BLaER1 (cell line): ENCODE data around the gene HTT.

ENCODE experiments used
- H3K27ac ChIP-seq: shearing (Covaris generic); formaldehyde crosslinking; 2 replicates; pipeline ENCODE4 v1.8.1; 2022
- H3K27me3 ChIP-seq: shearing (Covaris generic); formaldehyde crosslinking; 2 replicates; pipeline ENCODE4 v1.8.1; 2022
- H3K36me3 ChIP-seq: shearing (Covaris generic); formaldehyde crosslinking; 2 replicates; pipeline ENCODE4 v1.8.1; 2022
- H3K4me1 ChIP-seq: shearing (Covaris generic); formaldehyde crosslinking; 2 replicates; pipeline ENCODE4 v1.8.1; 2022
- H3K4me2 ChIP-seq: shearing (Covaris generic); formaldehyde crosslinking; 2 replicates; pipeline ENCODE4 v1.8.1; 2022
- H3K4me3 ChIP-seq: shearing (Covaris generic); formaldehyde crosslinking; 2 replicates; pipeline ENCODE4 v1.8.1; 2022
- H3K9ac ChIP-seq: shearing (Covaris generic); formaldehyde crosslinking; 2 replicates; pipeline ENCODE4 v1.8.1; 2022
- H3K9me3 ChIP-seq: shearing (Covaris generic); formaldehyde crosslinking; 2 replicates; pipeline ENCODE4 v1.8.1; 2022
- H4K20me1 ChIP-seq: shearing (Covaris generic); formaldehyde crosslinking; 2 replicates; pipeline ENCODE4 v1.8.1; 2022
- Cebpa-rat ChIP-seq: shearing (Covaris generic); IDR thresholded peaks from 2 replicates; pipeline ENCODE4 v1.8.1; 2022

The HTT gene

DNA sequence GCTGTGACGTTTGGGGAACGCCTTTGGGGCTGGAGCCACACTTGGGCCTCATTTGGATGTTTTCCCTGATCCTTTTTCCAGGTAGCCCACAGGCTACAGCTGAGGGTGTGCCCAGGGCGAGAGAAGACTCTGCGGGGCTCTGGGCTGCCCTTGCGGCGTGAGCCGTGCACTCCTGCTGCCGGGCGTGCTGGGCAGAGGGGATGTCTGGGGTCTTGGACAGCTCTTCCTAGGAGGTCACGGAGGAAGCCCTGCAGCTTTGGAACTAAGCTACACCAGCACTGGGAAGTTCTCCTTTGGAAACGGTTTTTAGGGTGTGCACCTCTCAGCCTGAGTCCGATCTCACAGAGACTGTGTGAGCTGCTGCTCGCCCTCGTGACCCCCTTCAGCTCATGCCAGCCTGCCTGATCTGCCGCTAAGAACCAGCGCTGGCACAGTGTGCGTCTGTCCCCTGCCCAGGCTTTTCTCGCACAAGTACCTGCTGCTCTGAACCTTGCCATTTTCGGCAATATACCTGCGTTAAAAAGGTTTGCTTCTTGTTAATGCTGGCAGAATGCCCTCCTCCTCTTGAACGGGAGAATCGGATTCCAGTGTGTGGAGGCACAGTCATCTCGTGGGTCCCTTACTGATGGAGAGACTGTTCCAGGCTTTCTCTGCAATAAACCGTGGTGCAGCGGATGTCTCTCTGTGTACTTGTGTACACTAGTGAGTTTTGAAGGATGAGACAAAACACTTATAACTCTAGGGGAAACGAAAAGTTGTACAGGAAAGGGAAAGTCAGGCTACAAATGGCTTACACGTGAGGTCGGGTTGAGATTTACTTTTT, 188.8 kb downstream of the HTT start:
- peak overlapping the region; percentile 90 for H3K4me2 ChIP-seq
- H3K36me3 ChIP-seq: no peaks in the 10 kb centered on the region
- no peaks in the 10 kb centered on the region for H3K27me3 ChIP-seq

DNA sequence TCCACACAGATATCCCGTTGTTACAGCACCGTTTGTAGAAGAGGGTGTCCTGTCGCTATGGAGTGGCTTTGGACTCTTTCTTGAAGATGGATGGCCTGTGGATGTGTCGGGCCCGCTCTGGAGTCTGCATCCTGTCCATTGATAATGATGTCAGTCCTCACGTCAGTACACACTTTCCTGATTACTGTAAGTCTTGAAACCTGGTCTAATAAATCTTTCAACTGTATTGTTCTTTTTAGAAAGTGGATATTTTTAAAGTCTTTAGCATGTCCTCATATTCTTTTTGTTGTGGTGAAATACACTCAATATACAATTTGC, 189.4 kb downstream of the HTT start:
- Histone ChIP-seq H3K36me3 (no peaks in the 10 kb centered on the region), H3K9me3 (no peaks in the 10 kb centered on the region), H3K4me2 (no peak overlapping the region), H3K27ac (no peak overlapping the region), H3K9ac (no peak overlapping the region), H3K4me1 (peaks cover 39% of the 10 kb centered on the region), H4K20me1 (no peaks in the 10 kb centered on the region), H3K4me3 (no peak overlapping the region), H3K27me3 (no peaks in the 10 kb centered on the region)
- no peak for TF ChIP-seq Cebpa-rat

More for the DNA sequence above, 188.8 kb downstream of the HTT start:
- no peaks in the 10 kb centered on the region for H4K20me1 ChIP-seq
- peak overlapping the region; percentile 26; the same call in 1 of the 2 replicates for H3K9ac ChIP-seq
- H3K9me3 ChIP-seq: no peaks in the 10 kb centered on the region
- H3K27ac ChIP-seq: peak overlapping the region; percentile 51; the same call in 1 of the 2 replicates
- no peak overlapping the region for H3K4me3 ChIP-seq
- no peak for TF ChIP-seq Cebpa-rat
- H3K4me1 ChIP-seq: peaks cover 44% of the 10 kb centered on the region

DNA sequence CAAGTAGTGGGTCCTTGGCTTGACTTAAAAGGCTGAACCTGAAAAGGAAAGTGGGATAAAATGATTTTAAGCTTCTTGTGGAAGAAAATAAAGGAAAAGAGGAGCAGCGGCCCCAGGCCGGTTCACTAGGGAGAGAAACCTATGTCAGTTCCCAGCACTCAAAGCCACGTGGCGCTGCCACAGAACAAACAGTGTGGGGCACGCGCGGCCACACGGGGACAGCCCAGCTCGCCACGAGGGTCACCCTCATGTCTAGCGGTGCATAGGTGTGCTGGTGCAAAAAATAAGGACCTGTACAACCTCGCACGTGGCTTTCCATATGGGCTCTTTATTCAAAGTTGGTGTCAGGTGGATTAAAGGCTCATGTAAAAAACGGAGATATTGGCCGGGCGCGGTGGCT, 191.6 kb downstream of the HTT start:
- Histone ChIP-seq H4K20me1 (no peaks in the 10 kb centered on the region), H3K27me3 (no peaks in the 10 kb centered on the region)

GRCh38 chr4:3267576-3268394, 193.3 kb downstream of the HTT start:
- Histone ChIP-seq H3K27ac (0 out of 2 replicates have a peak overlapping the region, but pooled peaks have one; percentile 13), H3K27me3 (no peaks in the 10 kb centered on the region)

More for the DNA sequence above, 191.6 kb downstream of the HTT start:
- TF ChIP-seq Cebpa-rat: no peak
- no peaks in the 10 kb centered on the region for H3K9me3 ChIP-seq
- H3K4me2 ChIP-seq: no peak overlapping the region
- no peak overlapping the region for H3K9ac ChIP-seq
- H3K4me1 ChIP-seq: peaks cover 34% of the 10 kb centered on the region
- H3K4me3 ChIP-seq: no peak overlapping the region
- H3K36me3 ChIP-seq: no peaks in the 10 kb centered on the region
- no peak overlapping the region for H3K27ac ChIP-seq

DNA sequence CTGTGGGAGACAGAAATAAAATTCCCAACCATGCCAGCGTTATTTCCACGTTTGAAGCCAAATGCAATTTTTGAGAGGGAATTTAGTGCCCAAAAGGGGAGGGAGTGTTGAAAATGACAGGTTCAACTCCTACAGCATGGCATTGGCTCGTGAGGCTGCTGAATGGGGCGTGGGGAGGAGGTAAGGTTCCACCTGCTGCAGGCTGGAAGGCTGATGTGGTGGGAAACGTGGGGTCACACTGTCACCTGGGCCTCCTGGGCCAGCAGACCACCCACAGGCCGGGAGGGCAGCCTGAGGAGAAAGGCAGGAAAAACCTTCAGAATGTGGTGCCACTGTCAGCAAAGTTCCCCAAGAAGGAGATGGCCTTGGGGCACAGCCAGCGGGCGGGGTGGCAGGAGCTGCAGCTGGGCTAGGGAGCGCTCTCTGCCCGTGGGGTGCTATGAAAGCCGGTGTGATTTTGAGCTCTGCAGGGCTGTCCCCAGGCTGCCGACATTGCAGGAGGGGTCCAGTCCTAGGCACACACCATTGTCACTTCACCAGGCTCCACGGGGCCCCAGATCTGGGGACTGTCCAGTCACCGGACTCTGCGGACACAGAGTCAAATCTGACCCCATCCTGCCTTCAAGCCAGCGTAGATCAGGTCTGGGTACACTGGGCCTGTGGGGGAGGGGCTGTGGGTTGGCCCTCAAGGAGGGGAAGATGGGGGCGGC, 194.1 kb downstream of the HTT start:
- Histone ChIP-seq H4K20me1 (no peaks in the 10 kb centered on the region), H3K36me3 (no peaks in the 10 kb centered on the region), H3K27me3 (no peaks in the 10 kb centered on the region), H3K27ac (peak overlapping the region; percentile 13; the same call in 1 of the 2 replicates), H3K9me3 (0 out of 2 replicates have a peak, but pooled peaks cover 4% of the 10 kb centered on the region), H3K4me3 (no peak overlapping the region), H3K4me2 (no peak overlapping the region), H3K4me1 (peaks cover 23% of the 10 kb centered on the region), H3K9ac (no peak overlapping the region)
- TF ChIP-seq Cebpa-rat: no peak

More at GRCh38 chr4:3267576-3268394, 193.3 kb downstream of the HTT start:
- Histone ChIP-seq H3K36me3 (no peaks in the 10 kb centered on the region), H3K9ac (no peak overlapping the region), H4K20me1 (no peaks in the 10 kb centered on the region), H3K4me1 (peaks cover 30% of the 10 kb centered on the region), H3K4me3 (no peak overlapping the region), H3K9me3 (no peaks in the 10 kb centered on the region), H3K4me2 (no peak overlapping the region)
- TF ChIP-seq Cebpa-rat: no peak

GRCh38 chr4:3269105-3269927, 194.8 kb downstream of the HTT start:
- Histone ChIP-seq H3K9ac (no peak overlapping the region), H4K20me1 (no peaks in the 10 kb centered on the region), H3K4me2 (no peak overlapping the region), H3K9me3 (0 out of 2 replicates have a peak, but pooled peaks cover 4% of the 10 kb centered on the region), H3K27ac (peak overlapping the region; percentile 13; the same call in 1 of the 2 replicates), H3K4me3 (no peak overlapping the region), H3K36me3 (no peaks in the 10 kb centered on the region), H3K4me1 (peaks cover 20% of the 10 kb centered on the region), H3K27me3 (no peaks in the 10 kb centered on the region)
- TF ChIP-seq Cebpa-rat: no peak

DNA sequence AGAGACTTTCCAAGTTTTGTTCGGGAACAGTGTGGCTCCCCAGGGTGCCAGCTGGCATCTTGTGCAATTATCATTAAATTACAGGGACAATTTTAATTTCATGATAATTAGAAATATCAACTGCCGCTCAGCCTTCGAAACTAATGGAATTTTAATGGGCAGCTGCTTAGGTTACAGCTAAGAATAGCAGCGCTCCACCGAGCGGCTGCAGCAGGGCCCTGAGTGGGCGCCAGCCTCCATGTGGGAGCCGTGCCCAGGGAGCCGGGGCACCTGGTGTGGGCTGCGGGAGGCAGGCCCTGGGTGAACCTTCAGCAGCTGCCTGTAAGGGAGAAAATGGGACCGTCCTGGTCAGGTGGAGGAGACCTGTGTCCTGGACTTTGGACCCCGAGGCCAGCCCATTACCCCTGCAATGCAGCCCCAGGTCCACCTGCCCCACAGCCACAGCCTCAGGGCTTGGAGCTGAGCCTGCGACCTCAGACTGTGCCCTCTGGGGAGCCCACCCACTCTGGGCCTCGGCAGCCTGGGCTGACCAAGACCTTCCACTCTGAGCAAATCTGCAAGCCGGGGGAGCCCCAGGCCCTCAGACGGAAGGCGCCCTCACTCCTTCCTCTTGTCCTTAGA, 195.6 kb downstream of the HTT start:
- Histone ChIP-seq H3K4me1 (peaks cover 20% of the 10 kb centered on the region), H3K27ac (no peak overlapping the region), H4K20me1 (no peaks in the 10 kb centered on the region), H3K9ac (no peak overlapping the region), H3K9me3 (0 out of 2 replicates have a peak, but pooled peaks cover 4% of the 10 kb centered on the region), H3K4me2 (no peak overlapping the region), H3K27me3 (no peaks in the 10 kb centered on the region), H3K36me3 (no peaks in the 10 kb centered on the region), H3K4me3 (no peak overlapping the region)
- no peak for TF ChIP-seq Cebpa-rat

- no peak overlapping the region for H3K9ac ChIP-seq
- no peak for TF ChIP-seq Cebpa-rat
- 0 out of 2 replicates have a peak, but pooled peaks cover 4% of the 10 kb centered on the region for H3K9me3 ChIP-seq
- peaks cover 20% of the 10 kb centered on the region for H3K4me1 ChIP-seq
- H3K4me2 ChIP-seq: no peak overlapping the region
- H3K27me3 ChIP-seq: no peaks in the 10 kb centered on the region
- no peak overlapping the region for H3K27ac ChIP-seq
- no peak overlapping the region for H3K4me3 ChIP-seq
- H3K36me3 ChIP-seq: no peaks in the 10 kb centered on the region
- H4K20me1 ChIP-seq: no peaks in the 10 kb centered on the region
These were observed 196.7 kb downstream of the HTT start for GRCh38 chr4:3271131-3271530.

- Histone ChIP-seq H3K9me3 (peaks cover 31% of the 10 kb centered on the region), H3K4me1 (peaks cover 5% of the 10 kb centered on the region), H3K9ac (no peak overlapping the region), H3K36me3 (no peaks in the 10 kb centered on the region), H3K27ac (no peak overlapping the region), H3K4me3 (no peak overlapping the region), H3K4me2 (no peak overlapping the region), H4K20me1 (no peaks in the 10 kb centered on the region), H3K27me3 (no peaks in the 10 kb centered on the region)
- TF ChIP-seq Cebpa-rat: no peak
These were observed 202.5 kb downstream of the HTT start for GRCh38 chr4:3276986-3277385.
